ENCODE results near the gene PTPRN.

DNA sequence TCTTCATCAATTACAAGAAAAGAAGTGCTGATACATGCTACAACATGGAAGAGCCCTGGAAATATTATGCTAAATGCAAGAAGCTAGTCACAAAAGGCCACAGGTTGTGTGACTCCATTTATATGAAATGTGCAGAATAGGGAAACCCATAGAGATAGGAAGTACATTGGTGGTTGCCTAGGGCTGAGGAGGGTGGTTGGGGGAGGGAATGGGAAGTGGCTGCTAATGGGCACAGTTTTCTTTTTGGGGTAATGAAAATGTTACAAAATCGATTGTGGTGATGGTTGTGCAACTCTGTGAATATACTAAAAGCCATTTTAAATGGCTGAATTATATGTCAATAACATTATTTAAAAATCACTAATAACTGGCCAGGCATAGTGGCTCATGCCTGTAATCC, 47.6 kb upstream of the PTPRN start:
- TF ChIP-seq POLR2A (IDR thresholded peaks at IDR 0.05), result no peak
- TF ChIP-seq, protein P1, sequence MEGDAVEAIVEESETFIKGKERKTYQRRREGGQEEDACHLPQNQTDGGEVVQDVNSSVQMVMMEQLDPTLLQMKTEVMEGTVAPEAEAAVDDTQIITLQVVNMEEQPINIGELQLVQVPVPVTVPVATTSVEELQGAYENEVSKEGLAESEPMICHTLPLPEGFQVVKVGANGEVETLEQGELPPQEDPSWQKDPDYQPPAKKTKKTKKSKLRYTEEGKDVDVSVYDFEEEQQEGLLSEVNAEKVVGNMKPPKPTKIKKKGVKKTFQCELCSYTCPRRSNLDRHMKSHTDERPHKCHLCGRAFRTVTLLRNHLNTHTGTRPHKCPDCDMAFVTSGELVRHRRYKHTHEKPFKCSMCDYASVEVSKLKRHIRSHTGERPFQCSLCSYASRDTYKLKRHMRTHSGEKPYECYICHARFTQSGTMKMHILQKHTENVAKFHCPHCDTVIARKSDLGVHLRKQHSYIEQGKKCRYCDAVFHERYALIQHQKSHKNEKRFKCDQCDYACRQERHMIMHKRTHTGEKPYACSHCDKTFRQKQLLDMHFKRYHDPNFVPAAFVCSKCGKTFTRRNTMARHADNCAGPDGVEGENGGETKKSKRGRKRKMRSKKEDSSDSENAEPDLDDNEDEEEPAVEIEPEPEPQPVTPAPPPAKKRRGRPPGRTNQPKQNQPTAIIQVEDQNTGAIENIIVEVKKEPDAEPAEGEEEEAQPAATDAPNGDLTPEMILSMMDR (IDR thresholded peaks at IDR 0.05 in 4 of 5, conservative IDR thresholded peaks at IDR 0.05 in 1 of 5), result no peak

Measured in gastrocnemius medialis (tissue), 4 donors.